SK-N-MC (cell line): ENCODE measurements around the gene FARS2.

Experiments
- DNase-seq: peaks from one replicate; pipeline ENCODE4 v3.0.0-alpha.2; 2011; ENCODE audit warnings: low read depth, low spot score
- H3K27ac ChIP-seq: fragments of 200-600 bp; sonication (generic); 2 replicates; pipeline ENCODE4 v1.5.1; 2016; ENCODE audit warnings: mixed run types
- H3K36me3 ChIP-seq: fragments of 200-600 bp; sonication (generic); 2 replicates; pipeline ENCODE4 v1.6.1; 2017; ENCODE audit warnings: antibody characterized with exemption, low read length, mixed read lengths; ENCODE audit not compliant: insufficient read depth
- H3K4me3 ChIP-seq: fragments of 200-600 bp; sonication (generic); 2 replicates; pipeline ENCODE4 v1.5.1; 2016
- H3K9ac ChIP-seq: fragments of 200-600 bp; sonication (generic); 2 replicates; pipeline ENCODE4 v1.8.0; 2017; ENCODE audit warnings: mixed run types, mixed read lengths; ENCODE audit not compliant: insufficient read length
- H3K9me3 ChIP-seq: fragments of 200-600 bp; sonication (generic); 2 replicates; pipeline ENCODE4 v1.6.1; 2017; ENCODE audit warnings: low read depth, mild to moderate bottlenecking, antibody characterized with exemption, low read length, moderate library complexity, mixed read lengths
- EZH2 ChIP-seq: fragments of 200-600 bp; sonication (generic); IDR thresholded peaks from one replicate; pipeline ENCODE4 v1.6.1; 2017; ENCODE audit warnings: antibody characterized with exemption
- FOXP2 ChIP-seq: optimal IDR thresholded peaks from 2 replicates; pipeline ENCODE3; 2011; ENCODE audit warnings: mild to moderate bottlenecking, moderate library complexity; ENCODE audit not compliant: insufficient read depth; ENCODE audit errors: extremely low read length, control extremely low read depth
- POLR2AphosphoS5 ChIP-seq: IDR thresholded peaks from 2 replicates; pipeline ENCODE4 v1.6.1; 2012; ENCODE audit warnings: mild to moderate bottlenecking, low read depth, low read length, borderline replicate concordance

Gene FARS2

DNA sequence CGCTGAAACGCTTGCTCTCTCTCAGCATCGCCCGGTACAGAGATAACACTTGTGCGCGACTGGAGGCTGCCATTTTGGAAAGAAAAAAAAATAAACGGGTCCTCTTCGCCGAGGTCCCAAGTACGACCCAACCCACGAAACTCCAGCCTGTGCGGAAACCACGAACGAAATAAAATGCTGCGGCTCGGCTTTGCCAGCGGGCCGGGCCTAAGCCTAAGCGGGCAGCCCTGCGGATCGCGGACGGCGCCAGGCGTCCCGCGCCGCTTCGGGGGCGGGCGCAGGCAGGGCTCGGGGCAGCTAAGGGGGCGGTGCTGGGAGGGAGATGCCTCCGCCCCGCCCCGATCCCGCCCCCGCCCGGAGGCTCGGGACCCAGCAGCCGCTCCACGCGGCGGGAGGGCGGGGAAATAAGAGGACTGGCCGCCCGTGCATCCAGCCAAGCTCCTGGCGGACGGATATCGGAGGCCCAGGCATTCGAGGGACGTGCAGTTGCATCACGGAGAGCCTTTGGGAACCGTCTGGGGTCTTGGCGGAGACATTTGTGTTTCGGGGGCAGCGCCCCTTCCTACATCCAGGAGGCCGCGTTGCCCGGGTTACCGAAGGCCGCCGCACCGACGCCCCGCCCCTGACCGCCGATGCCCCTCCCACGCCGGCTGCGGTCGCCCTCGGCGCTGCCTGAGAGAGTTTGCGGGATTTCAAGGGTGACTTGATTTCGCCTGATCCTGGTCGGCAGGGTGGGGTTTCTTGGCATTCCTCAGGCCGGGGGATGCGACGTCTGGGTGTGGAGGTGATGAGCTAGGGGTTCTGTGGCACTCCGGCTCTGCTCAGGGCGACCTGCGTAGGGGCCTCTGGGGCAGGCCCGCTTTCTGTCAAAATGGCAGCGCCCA, at the start of gene FARS2, which contains the start of gene LYRM4:
Gene FARS2, plus strand, starts transcription at position 853 of the 884 bp plus-strand sequence.
Gene LYRM4, minus strand, starts transcription at position 290 of the 884 bp plus-strand sequence. Its CDS starts 217 bp downstream, at position 73.
- peak within 1 kb of the TSS; percentile 97 for H3K4me3 ChIP-seq
- H3K27ac ChIP-seq: peak within 1 kb of the TSS; percentile 98
- peaks cover 19% of the 10 kb centered on the region; the same call in 1 of the 2 replicates for H3K36me3 ChIP-seq
- peak within 1 kb of the TSS; percentile 97 for H3K9ac ChIP-seq
- no peaks in the 10 kb centered on the region for H3K9me3 ChIP-seq
- DNase-seq: peak; percentile 47
- TF ChIP-seq POLR2AphosphoS5: peak; percentile 71
- TF ChIP-seq EZH2: no peak

GRCh38 chr6:5213836-5214235, 47.5 kb upstream of the FARS2 start:
- H3K36me3 ChIP-seq: peaks cover 21% of the 10 kb centered on the region
- no peak for DNase-seq
- H3K27ac ChIP-seq: no peak overlapping the region
- no peaks in the 10 kb centered on the region for H3K9me3 ChIP-seq
- TF ChIP-seq FOXP2 (no peak), EZH2 (no peak), POLR2AphosphoS5 (no peak)
- H3K4me3 ChIP-seq: peak overlapping the region; percentile 14; the same call in 1 of the 2 replicates
- no peak overlapping the region for H3K9ac ChIP-seq

- no peak overlapping the region for H3K9ac ChIP-seq
- H3K9me3 ChIP-seq: no peaks in the 10 kb centered on the region
- H3K27ac ChIP-seq: peak overlapping the region; percentile 86
- TF ChIP-seq FOXP2 (no peak), EZH2 (no peak), POLR2AphosphoS5 (no peak)
- H3K36me3 ChIP-seq: peaks cover 21% of the 10 kb centered on the region
- peak overlapping the region; percentile 47 for H3K4me3 ChIP-seq
- DNase-seq: no peak
Measured at GRCh38 chr6:5214570-5215052, 46.7 kb upstream of the FARS2 start.

DNA sequence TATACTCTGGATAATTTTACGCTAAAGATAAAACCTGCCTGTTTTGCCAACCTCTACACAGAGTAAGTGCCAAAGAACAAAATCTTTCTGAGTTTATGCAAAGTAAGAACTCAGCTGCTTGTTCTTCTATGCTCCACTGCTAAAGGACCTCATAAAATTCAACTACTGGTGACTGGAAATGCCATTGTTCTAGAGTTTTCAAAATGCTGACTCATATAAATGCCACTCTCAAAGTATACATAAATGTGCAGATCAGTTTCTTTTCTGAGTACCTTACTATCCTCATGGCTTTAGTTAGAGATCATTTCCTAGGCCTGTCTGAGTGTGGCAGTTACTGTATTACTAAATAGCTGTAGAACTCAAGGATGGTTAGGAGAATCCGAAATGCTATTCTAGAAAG, 46.2 kb upstream of the FARS2 start:
- DNase-seq: no peak
- Histone ChIP-seq H3K9ac (no peak overlapping the region), H3K27ac (peak overlapping the region; percentile 86), H3K4me3 (peak overlapping the region; percentile 47), H3K36me3 (peaks cover 21% of the 10 kb centered on the region), H3K9me3 (no peaks in the 10 kb centered on the region)
- TF ChIP-seq EZH2 (no peak), FOXP2 (no peak), POLR2AphosphoS5 (no peak)

- peaks cover 21% of the 10 kb centered on the region for H3K36me3 ChIP-seq
- H3K9ac ChIP-seq: no peak overlapping the region
- TF ChIP-seq FOXP2: no peak
- no peak for TF ChIP-seq POLR2AphosphoS5
- no peak for TF ChIP-seq EZH2
- H3K4me3 ChIP-seq: no peak overlapping the region
- no peaks in the 10 kb centered on the region for H3K9me3 ChIP-seq
- peak overlapping the region; percentile 86 for H3K27ac ChIP-seq
- no peak for DNase-seq
Measured at GRCh38 chr6:5215799-5216198, 45.5 kb upstream of the FARS2 start.

GRCh38 chr6:5217356-5217755, 44.0 kb upstream of the FARS2 start:
- peaks cover 20% of the 10 kb centered on the region for H3K36me3 ChIP-seq
- DNase-seq: no peak
- TF ChIP-seq POLR2AphosphoS5 (no peak), EZH2 (no peak), FOXP2 (no peak)
- H3K27ac ChIP-seq: no peak overlapping the region
- H3K9ac ChIP-seq: no peak overlapping the region
- H3K4me3 ChIP-seq: no peak overlapping the region
- H3K9me3 ChIP-seq: no peaks in the 10 kb centered on the region

DNA sequence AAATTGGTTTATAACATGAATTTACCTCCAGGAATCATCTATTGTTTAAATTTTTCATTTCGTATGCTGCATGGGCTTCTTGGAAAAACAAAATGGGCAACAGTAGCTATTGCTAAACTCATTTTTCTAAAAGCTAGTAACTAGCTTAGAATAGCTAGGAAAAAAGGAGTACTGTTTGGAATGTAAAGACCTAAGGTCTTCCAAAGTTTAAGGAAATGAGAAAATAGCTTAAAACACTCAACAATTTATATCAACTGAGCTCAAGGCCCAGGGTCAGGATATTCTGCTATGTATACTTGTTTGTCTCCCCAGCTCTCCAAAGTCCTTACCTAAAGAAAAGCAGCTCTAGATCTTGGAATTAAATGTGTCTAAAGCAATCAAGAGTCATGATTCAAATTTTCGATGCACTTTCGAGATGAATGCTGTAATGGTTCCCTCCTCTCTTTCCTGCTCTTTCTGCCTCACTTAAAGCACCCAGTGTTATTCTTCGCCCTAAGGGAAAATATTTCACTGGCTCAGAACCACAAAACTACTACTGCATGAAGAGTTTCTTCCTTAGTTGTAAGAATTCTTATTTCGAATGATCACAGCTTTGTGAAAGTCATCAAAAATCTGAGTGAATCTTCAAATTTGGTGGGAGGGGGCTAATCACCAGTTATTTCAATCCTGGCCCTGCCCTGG, 42.2 kb upstream of the FARS2 start:
- TF ChIP-seq POLR2AphosphoS5: no peak
- no peak for TF ChIP-seq FOXP2
- TF ChIP-seq EZH2: no peak
- H3K9ac ChIP-seq: peak overlapping the region; percentile 43
- H3K4me3 ChIP-seq: peak overlapping the region; percentile 66
- H3K36me3 ChIP-seq: peaks cover 11% of the 10 kb centered on the region
- peak; percentile 68 for DNase-seq
- no peaks in the 10 kb centered on the region for H3K9me3 ChIP-seq
- peak overlapping the region; percentile 92 for H3K27ac ChIP-seq

GRCh38 chr6:5220443-5220842, 40.9 kb upstream of the FARS2 start:
- peaks cover 11% of the 10 kb centered on the region for H3K36me3 ChIP-seq
- no peak overlapping the region for H3K27ac ChIP-seq
- TF ChIP-seq FOXP2 (no peak), EZH2 (no peak), POLR2AphosphoS5 (no peak)
- no peak overlapping the region for H3K4me3 ChIP-seq
- H3K9me3 ChIP-seq: no peaks in the 10 kb centered on the region
- DNase-seq: no peak
- H3K9ac ChIP-seq: no peak overlapping the region
